ENCODE data around the gene ZNG1A. TPM values are rescaled to one million over a fixed set of nuclear protein-coding genes. Genes with fewer than 3 reads are reported as not detected.

Gene ZNG1A
- polyA plus RNA-seq, 1 donor from 2014 or later: 92.2 TPM

- no peaks in the 10 kb centered on the region for H3K9me2 ChIP-seq (ENCODE audit: insufficient read depth, low read length)
- no peak overlapping the region for H3K4me2 ChIP-seq (ENCODE audit: low read length)
- no peaks in the 10 kb centered on the region for H3K79me2 ChIP-seq (replicated peaks; ENCODE audit: insufficient read depth, low read length)
- no peaks in the 10 kb centered on the region for H3F3A ChIP-seq (ENCODE audit: insufficient read depth, low read length, poor library complexity, severe bottlenecking)
- H3K9ac ChIP-seq (ENCODE audit: low read length): no peak overlapping the region
- no peak overlapping the region for H3K27ac ChIP-seq (ENCODE audit: low read length)
- no peaks in the 10 kb centered on the region for H4K20me1 ChIP-seq (ENCODE audit: insufficient read depth)
- H2AFZ ChIP-seq (ENCODE audit: low read depth, low read length): no peak overlapping the region
- H3K27me3 ChIP-seq (ENCODE audit: insufficient read depth, low read depth, low read length): peaks cover 38% of the 10 kb centered on the region
- H3K9me3 ChIP-seq (ENCODE audit: low read length): no peaks in the 10 kb centered on the region
- TF ChIP-seq EP300 (conservative IDR thresholded peaks at IDR 0.05; ENCODE audit: poor library complexity, severe bottlenecking) (no peak), MXI1 (conservative IDR thresholded peaks at IDR 0.05; ENCODE audit: poor library complexity, severe bottlenecking) (no peak), REST (IDR thresholded peaks at IDR 0.05; ENCODE audit: borderline replicate concordance) (no peak), CTCF (IDR thresholded peaks at IDR 0.05; ENCODE audit: poor library complexity, severe bottlenecking) (no peak), TAF1 (IDR thresholded peaks at IDR 0.05; ENCODE audit: low read depth) (no peak), RAD21 (conservative IDR thresholded peaks at IDR 0.05) (no peak), POLR2AphosphoS5 (IDR thresholded peaks at IDR 0.05) (no peak), SMC3 (conservative IDR thresholded peaks at IDR 0.05; ENCODE audit: poor library complexity) (no peak), EZH2 (IDR thresholded peaks at IDR 0.05; ENCODE audit: borderline replicate concordance, insufficient read depth, low read length, poor library complexity, severe bottlenecking) (no peak)
- H3K4me3 ChIP-seq (ENCODE audit: low read length): no peak overlapping the region
- no peaks in the 10 kb centered on the region for H3K36me3 ChIP-seq (ENCODE audit: insufficient read depth, low read length)
These were observed 32.7 kb upstream of the ZNG1A start for GRCh38 chr9:211557-211956.

- Histone ChIP-seq H3K27ac (ENCODE audit: low read length) (no peak overlapping the region), H3K4me3 (ENCODE audit: low read length) (no peak overlapping the region), H2AFZ (ENCODE audit: low read depth, low read length) (no peak overlapping the region), H3K36me3 (ENCODE audit: insufficient read depth, low read length) (no peaks in the 10 kb centered on the region), H4K20me1 (ENCODE audit: insufficient read depth) (no peaks in the 10 kb centered on the region), H3K9ac (ENCODE audit: low read length) (no peak overlapping the region), H3F3A (ENCODE audit: insufficient read depth, low read length, poor library complexity, severe bottlenecking) (no peaks in the 10 kb centered on the region), H3K4me2 (ENCODE audit: low read length) (no peak overlapping the region), H3K9me3 (ENCODE audit: low read length) (no peaks in the 10 kb centered on the region), H3K27me3 (ENCODE audit: insufficient read depth, low read depth, low read length) (peaks cover 33% of the 10 kb centered on the region), H3K9me2 (ENCODE audit: insufficient read depth, low read length) (no peaks in the 10 kb centered on the region), H3K79me2 (replicated peaks; ENCODE audit: insufficient read depth, low read length) (no peaks in the 10 kb centered on the region)
- no peak for TF ChIP-seq SMC3 (conservative IDR thresholded peaks at IDR 0.05; ENCODE audit: poor library complexity)
- no peak for TF ChIP-seq TAF1 (IDR thresholded peaks at IDR 0.05; ENCODE audit: low read depth)
- no peak for TF ChIP-seq POLR2AphosphoS5 (IDR thresholded peaks at IDR 0.05)
- TF ChIP-seq RAD21 (conservative IDR thresholded peaks at IDR 0.05): no peak
- TF ChIP-seq REST (IDR thresholded peaks at IDR 0.05; ENCODE audit: borderline replicate concordance): no peak
- no peak for TF ChIP-seq MXI1 (conservative IDR thresholded peaks at IDR 0.05; ENCODE audit: poor library complexity, severe bottlenecking)
- no peak for TF ChIP-seq CTCF (IDR thresholded peaks at IDR 0.05; ENCODE audit: poor library complexity, severe bottlenecking)
- no peak for TF ChIP-seq EP300 (conservative IDR thresholded peaks at IDR 0.05; ENCODE audit: poor library complexity, severe bottlenecking)
These were observed 32.2 kb upstream of the ZNG1A start for GRCh38 chr9:211036-211435.

Data from neural cell (in vitro differentiated cells).